Breast epithelium (tissue), 3 donors: ENCODE measurements around the gene PRSS50.

Source experiments
- POLR2A ChIP-seq: fragments of 450-650 bp; IDR thresholded peaks from one replicate; pipeline ENCODE4 v1.6.1; 2016; ENCODE audit warnings: antibody characterized with exemption, mild to moderate bottlenecking, moderate library complexity
- TF ChIP-seq, protein P1 (sequence below), 3 donors: fragments of 450-650 bp; IDR thresholded peaks; one replicate each; pipeline ENCODE4 v1.5.1; 2016 to 2017; ENCODE audit warnings: antibody characterized with exemption in 3 of 3, mild to moderate bottlenecking in 3 of 3, moderate library complexity in 3 of 3

DNA sequence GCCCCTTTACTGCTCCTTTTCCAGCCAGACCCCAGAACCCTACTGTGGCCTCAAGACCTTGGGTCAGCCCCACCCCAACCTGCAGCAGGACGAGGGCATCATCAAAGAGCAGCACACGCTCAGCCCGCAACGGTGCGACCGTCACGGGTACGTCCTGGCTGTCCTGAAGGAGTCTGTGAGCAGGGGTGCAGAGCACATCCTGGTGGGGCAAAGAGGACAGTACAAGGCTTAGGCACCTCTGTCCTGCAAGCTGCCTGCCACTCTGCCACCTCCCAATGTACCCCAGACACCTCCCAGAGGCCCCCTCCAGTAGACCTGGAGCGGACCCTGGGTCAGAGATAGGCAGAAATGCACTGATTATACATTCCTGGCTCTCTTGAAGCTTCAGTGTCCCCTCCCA lies 32.2 kb downstream of the PRSS50 start:
- TF ChIP-seq, protein P1, sequence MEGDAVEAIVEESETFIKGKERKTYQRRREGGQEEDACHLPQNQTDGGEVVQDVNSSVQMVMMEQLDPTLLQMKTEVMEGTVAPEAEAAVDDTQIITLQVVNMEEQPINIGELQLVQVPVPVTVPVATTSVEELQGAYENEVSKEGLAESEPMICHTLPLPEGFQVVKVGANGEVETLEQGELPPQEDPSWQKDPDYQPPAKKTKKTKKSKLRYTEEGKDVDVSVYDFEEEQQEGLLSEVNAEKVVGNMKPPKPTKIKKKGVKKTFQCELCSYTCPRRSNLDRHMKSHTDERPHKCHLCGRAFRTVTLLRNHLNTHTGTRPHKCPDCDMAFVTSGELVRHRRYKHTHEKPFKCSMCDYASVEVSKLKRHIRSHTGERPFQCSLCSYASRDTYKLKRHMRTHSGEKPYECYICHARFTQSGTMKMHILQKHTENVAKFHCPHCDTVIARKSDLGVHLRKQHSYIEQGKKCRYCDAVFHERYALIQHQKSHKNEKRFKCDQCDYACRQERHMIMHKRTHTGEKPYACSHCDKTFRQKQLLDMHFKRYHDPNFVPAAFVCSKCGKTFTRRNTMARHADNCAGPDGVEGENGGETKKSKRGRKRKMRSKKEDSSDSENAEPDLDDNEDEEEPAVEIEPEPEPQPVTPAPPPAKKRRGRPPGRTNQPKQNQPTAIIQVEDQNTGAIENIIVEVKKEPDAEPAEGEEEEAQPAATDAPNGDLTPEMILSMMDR (IDR thresholded peaks at IDR 0.05), result no peak
- no peak for TF ChIP-seq POLR2A
